Pancreas (tissue), 10 donors: ENCODE results near the gene TMEM236. TPM values are rescaled to one million over a fixed set of nuclear protein-coding genes. Genes with fewer than 3 reads are reported as not detected.

Experiments
- ATAC-seq, 4 donors: fragments of 200-7000 bp; cut with Tn5 transposase; one replicate each; pipeline versions ENCODE4 v1.8.0 to v1.9.1; 2020; ENCODE audit warnings: mild to moderate bottlenecking in 4 of 4, moderate library complexity in 4 of 4
- DNase-seq, 6 donors: peaks; one replicate each; pipeline ENCODE4 v3.0.0-alpha.2; 2020
- FAIRE-seq: peaks from 2 replicates; lab custom pipeline; 2012; peaks lifted over from hg19 to GRCh38; lab: Jason Lieb, UNC
- H3K27ac ChIP-seq, 4 donors: fragments of 200-600 bp; sonication (generic); 1 replicate in 3 of 4; 2 replicates in 1 of 4; pipeline versions ENCODE4 v1.5.0 to v1.8.0; 2020
- H3K27me3 ChIP-seq, 4 donors: fragments of 200-600 bp; one replicate each; pipeline ENCODE4 v1.8.0; 2021
- H3K36me3 ChIP-seq, 3 donors: fragments of 200-600 bp; sonication (generic) in 1 of 3; one replicate each; pipeline versions ENCODE4 v1.5.0 to v1.8.0; 2020 to 2021
- H3K4me1 ChIP-seq, 3 donors: fragments of 200-600 bp; one replicate each; pipeline ENCODE4 v1.8.0; 2021
- H3K4me3 ChIP-seq, 4 donors: fragments of 200-600 bp; sonication (generic) in 2 of 4; one replicate each; pipeline versions ENCODE4 v1.5.0 to v1.8.0; 2020 to 2021
- H3K9me3 ChIP-seq, 4 donors: fragments of 200-600 bp; one replicate each; pipeline ENCODE4 v1.8.0; 2021
- WGBS, 2 donors: extraction: QIAGEN DNeasy Blood & Tissue Kit; methylation state at CpG; one replicate each; pipeline ENCODE4 v1.1.7; 2013; 5-methylcytosine and 5-hydroxymethylcytosine counted together
- intact Hi-C, 3 donors: fragments of 100-400 bp; cut with DNase I; formaldehyde crosslinking; loops; one replicate each; pipeline versions ENCODE4 v1.11.1 to v1.14.2; 2022
- polyA plus RNA-seq, 2 donors: library from polyadenylated mRNA; stranded (reverse); fragments of 200-250 nt; gene quantifications; one replicate each; pipeline ENCODE4 v1.2.3, GENCODE V29; 2013
- total RNA-seq, 6 donors: library from RNA; stranded (reverse); fragmentation: NEBNext Ultra II Directional in 4 of 6; extraction: Animal tissue kit (Norgen Biotek cat#: 25700) in 4 of 6; gene quantifications; one replicate each; pipeline versions ENCODE4 v1.2.1 to v1.2.4, GENCODE V29; 2021 to 2023
- TF ChIP-seq, protein P1 (sequence below), 4 donors: fragments of 200-600 bp; sonication (generic) in 3 of 4; IDR thresholded peaks; one replicate each; pipeline versions ENCODE4 v1.5.0 to v1.8.0; 2021; ENCODE audit warnings: antibody characterized with exemption in 4 of 4
- donor health status: healthy with polysubstance abuse.
- donor health status: DM: no; HTN: no; CAD: no; lungs with moderate emphysema.
- donor health status: DM: no; HTN: no; CAD: no.
- donor health status: control.
- donor health status: control.
- donor health status: Bipolar disorder and iron deficiency.
- donor health status: DM: yes; HTN: yes; CAD: no.
- donor health status: DM: no; HTN: no; CAD: no.
- donor health status: DM: no; HTN: no; CAD: no.
- donor health status: DM: yes; HTN: yes; CAD: no.

Gene TMEM236
- total and polyA plus RNA-seq, 8 donors, result 0.22 to 1.4 (median 0.56) TPM

DNA sequence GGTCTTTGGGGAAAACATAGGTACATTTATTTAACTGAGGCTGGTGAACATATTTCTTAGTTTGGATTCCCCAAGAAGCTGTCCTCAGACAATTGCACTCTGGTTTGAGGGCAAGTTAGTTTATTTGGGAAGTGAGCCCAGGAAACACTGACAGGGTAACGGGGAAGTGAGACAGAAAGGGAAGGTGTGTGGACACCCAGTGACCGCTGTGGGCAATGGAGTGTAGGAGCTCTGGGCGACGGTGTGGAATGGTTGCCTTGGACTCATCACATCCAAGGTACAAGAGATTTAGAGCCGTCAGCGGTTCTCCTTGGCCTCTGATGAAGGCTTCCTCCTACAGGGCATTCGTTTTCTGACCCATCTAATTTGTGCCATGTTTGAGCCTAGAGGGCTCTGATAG is 64.2 kb downstream of the TMEM236 start:
- H3K36me3 ChIP-seq, result no peaks in the 10 kb centered on the region
- H3K4me3 ChIP-seq, result no peak overlapping the region
- WGBS, 2 donors, result 88 to 94% methylated on average over 7 of the region's 7 CpGs
- DNase-seq, result no peak
- TF ChIP-seq, protein P1, sequence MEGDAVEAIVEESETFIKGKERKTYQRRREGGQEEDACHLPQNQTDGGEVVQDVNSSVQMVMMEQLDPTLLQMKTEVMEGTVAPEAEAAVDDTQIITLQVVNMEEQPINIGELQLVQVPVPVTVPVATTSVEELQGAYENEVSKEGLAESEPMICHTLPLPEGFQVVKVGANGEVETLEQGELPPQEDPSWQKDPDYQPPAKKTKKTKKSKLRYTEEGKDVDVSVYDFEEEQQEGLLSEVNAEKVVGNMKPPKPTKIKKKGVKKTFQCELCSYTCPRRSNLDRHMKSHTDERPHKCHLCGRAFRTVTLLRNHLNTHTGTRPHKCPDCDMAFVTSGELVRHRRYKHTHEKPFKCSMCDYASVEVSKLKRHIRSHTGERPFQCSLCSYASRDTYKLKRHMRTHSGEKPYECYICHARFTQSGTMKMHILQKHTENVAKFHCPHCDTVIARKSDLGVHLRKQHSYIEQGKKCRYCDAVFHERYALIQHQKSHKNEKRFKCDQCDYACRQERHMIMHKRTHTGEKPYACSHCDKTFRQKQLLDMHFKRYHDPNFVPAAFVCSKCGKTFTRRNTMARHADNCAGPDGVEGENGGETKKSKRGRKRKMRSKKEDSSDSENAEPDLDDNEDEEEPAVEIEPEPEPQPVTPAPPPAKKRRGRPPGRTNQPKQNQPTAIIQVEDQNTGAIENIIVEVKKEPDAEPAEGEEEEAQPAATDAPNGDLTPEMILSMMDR (IDR thresholded peaks at IDR 0.05), result no peak
- FAIRE-seq, result no peak
- H3K4me1 ChIP-seq, result no peaks in the 10 kb centered on the region
- peak in 1 of 4 donors; percentile 56 for ATAC-seq
- H3K27ac ChIP-seq, result no peak overlapping the region
- H3K9me3 ChIP-seq, result no peaks in the 10 kb centered on the region
- intact Hi-C loops, result no loop called here
- H3K27me3 ChIP-seq, result no peaks in the 10 kb centered on the region

DNA sequence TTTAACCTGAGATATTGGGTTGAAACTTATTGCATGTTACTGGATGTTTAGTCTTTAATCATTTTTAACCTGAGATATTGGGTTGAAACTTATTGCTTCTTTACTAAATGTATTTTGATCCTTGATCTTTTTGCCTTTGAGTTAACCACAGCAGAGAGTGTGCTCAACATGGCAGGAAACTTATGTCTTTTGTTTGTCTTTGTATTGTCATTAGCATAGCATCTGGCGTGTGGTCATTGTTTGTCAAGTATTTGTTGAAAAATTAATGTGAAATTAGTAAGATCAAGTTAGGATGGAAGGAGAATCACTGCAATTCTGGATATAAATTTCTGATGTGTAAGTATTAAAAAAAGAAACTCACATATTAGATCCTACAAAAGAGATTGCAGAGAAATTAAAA is 65.3 kb downstream of the TMEM236 start:
- no peaks in the 10 kb centered on the region for H3K4me1 ChIP-seq
- TF ChIP-seq, protein P1 (IDR thresholded peaks at IDR 0.05), result no peak
- no peak overlapping the region for H3K4me3 ChIP-seq
- H3K27ac ChIP-seq, result no peak overlapping the region
- no peak for ATAC-seq
- no peak for FAIRE-seq
- no peaks in the 10 kb centered on the region for H3K27me3 ChIP-seq
- 65 to 68% methylated on average over 1 of the region's 1 CpG for WGBS, 2 donors
- intact Hi-C loops, result no loop called here
- H3K36me3 ChIP-seq, result no peaks in the 10 kb centered on the region
- DNase-seq, result no peak
- H3K9me3 ChIP-seq, result no peaks in the 10 kb centered on the region

DNA sequence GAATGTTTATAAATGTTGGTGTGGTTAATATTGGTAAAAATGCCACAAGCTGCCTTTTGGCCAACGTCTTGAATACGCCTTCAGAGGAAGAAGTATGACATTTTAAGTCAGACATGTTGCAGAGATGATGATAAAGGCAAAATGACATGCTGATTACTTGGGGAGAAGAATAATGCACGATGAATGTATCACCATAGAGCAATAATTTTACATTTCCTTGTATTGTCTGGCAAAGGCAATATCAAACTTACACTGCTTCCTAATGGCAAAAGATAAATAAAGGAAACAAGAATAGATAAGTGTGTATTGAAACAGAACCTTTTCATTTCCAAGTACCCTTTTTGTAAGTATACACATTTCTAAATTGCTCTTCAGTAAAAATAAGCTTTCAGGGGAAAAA is 65.8 kb downstream of the TMEM236 start:
- no peak overlapping the region for H3K4me3 ChIP-seq
- H3K27ac ChIP-seq, result no peak overlapping the region
- FAIRE-seq, result no peak

DNA sequence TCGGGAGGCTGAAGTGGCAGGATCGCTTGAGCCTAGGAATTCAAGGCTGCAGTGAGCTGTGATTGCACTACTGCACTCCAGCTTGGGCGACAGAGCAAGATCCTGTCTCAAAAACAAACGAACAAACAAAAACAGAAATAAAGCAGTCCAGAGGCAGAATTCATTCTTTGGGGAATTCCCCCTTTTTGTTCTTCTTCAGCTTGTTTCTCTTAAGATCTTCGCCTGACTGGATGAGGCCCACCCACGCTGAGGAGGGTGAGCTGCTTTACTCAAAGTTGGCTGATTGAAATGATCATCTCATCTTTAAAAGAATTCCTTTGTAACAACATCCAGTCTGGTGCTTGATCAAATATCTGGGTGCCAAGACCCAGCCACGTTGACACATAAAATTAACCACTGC is 67.8 kb downstream of the TMEM236 start:
- Histone ChIP-seq H3K4me3 (no peak overlapping the region), H3K4me1 (no peaks in the 10 kb centered on the region), H3K27ac (no peak overlapping the region), H3K36me3 (no peaks in the 10 kb centered on the region), H3K27me3 (no peaks in the 10 kb centered on the region), H3K9me3 (no peaks in the 10 kb centered on the region)
- 80 to 84% methylated on average over 7 of the region's 7 CpGs for WGBS, 2 donors
- no peak for DNase-seq
- TF ChIP-seq, protein P1 (IDR thresholded peaks at IDR 0.05), result no peak
- no peak for ATAC-seq
- FAIRE-seq, result no peak
- intact Hi-C loops, result no loop called here

More for the DNA sequence above, 65.8 kb downstream of the TMEM236 start:
- Histone ChIP-seq H3K36me3 (no peaks in the 10 kb centered on the region), H3K4me1 (no peaks in the 10 kb centered on the region), H3K27me3 (no peaks in the 10 kb centered on the region), H3K9me3 (no peaks in the 10 kb centered on the region)
- ATAC-seq (no peak), DNase-seq (no peak)
- TF ChIP-seq, protein P1 (IDR thresholded peaks at IDR 0.05), result no peak
- 73 to 75% methylated on average over 3 of the region's 3 CpGs for WGBS, 2 donors
- intact Hi-C loops, result no loop called here

DNA sequence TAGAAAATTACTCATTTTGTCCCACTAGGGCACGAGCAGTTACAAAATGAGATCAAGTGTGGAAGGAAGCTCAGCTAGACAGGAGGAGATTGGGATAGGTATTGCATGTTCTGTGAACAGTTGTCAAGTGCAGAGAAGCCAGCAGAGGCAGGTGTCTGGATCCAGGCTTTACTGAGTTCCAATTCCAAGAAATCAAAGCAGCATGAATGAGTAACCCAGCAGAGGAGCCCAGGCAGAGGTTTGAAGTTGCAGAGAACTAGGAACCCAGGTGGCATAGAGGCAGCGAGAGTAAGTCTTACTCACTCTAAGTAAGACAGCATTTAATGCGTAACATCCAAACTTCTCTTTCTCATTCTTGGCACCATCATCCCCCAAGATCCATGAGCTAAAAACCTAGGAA is 68.9 kb downstream of the TMEM236 start:
- Histone ChIP-seq H3K27me3 (no peaks in the 10 kb centered on the region), H3K36me3 (no peaks in the 10 kb centered on the region), H3K4me3 (no peak overlapping the region), H3K4me1 (no peaks in the 10 kb centered on the region), H3K27ac (no peak overlapping the region), H3K9me3 (no peaks in the 10 kb centered on the region)
- ATAC-seq (no peak), DNase-seq (no peak), FAIRE-seq (no peak)
- intact Hi-C loops, result no loop called here
- 83 to 89% methylated on average over 3 of the region's 3 CpGs for WGBS, 2 donors
- TF ChIP-seq, protein P1 (IDR thresholded peaks at IDR 0.05), result no peak
